Astrocyte (in vitro differentiated cells and primary cell): ENCODE results near the gene CNTF. TPM values are rescaled to one million over a fixed set of nuclear protein-coding genes. Genes with fewer than 3 reads are reported as not detected.

Experiments used
- DNase-seq: peaks from one replicate; pipeline ENCODE4 v3.0.0-alpha.2; 2010; ENCODE audit warnings: low read depth
- FAIRE-seq: peaks from 2 replicates; lab custom pipeline; 2011; peaks lifted over from hg19 to GRCh38; lab: Jason Lieb, UNC
- H2AFZ ChIP-seq: 2 replicates; pipeline ENCODE4 v1.6.0; 2012; ENCODE audit warnings: low read depth, low read length, inconsistent platforms
- H3K27ac ChIP-seq: 2 replicates; pipeline ENCODE4 v1.5.1; 2011; ENCODE audit warnings: low read depth, low read length, inconsistent platforms
- H3K27me3 ChIP-seq: 2 replicates; pipeline ENCODE4 v1.6.0; 2011; ENCODE audit warnings: low read length, inconsistent platforms; ENCODE audit not compliant: insufficient read depth
- H3K36me3 ChIP-seq: 2 replicates; pipeline ENCODE4 v1.5.1; 2011; ENCODE audit warnings: low read length, inconsistent platforms; ENCODE audit not compliant: insufficient read depth
- H3K4me1 ChIP-seq: 2 replicates; pipeline ENCODE4 v1.5.1; 2011; ENCODE audit warnings: low read length, inconsistent platforms; ENCODE audit not compliant: insufficient read depth
- H3K4me2 ChIP-seq: 2 replicates; pipeline ENCODE4 v1.6.0; 2012; ENCODE audit warnings: low read length, inconsistent platforms
- H3K4me3 ChIP-seq: 2 replicates; pipeline ENCODE4 v1.5.1; 2011; ENCODE audit warnings: low read depth, mild to moderate bottlenecking, low read length, inconsistent platforms; ENCODE audit not compliant: insufficient read depth
- H3K79me2 ChIP-seq: 2 replicates; pipeline ENCODE4 v1.6.0; 2012; ENCODE audit warnings: mild to moderate bottlenecking, low read length, inconsistent platforms; ENCODE audit not compliant: insufficient read depth
- H3K9ac ChIP-seq: 2 replicates; pipeline ENCODE4 v1.6.0; 2012; ENCODE audit warnings: mild to moderate bottlenecking, low read length, inconsistent platforms
- H3K9me3 ChIP-seq: 2 replicates; pipeline ENCODE4 v1.5.1; 2012; ENCODE audit warnings: low read depth, mild to moderate bottlenecking, low read length, inconsistent platforms; ENCODE audit not compliant: insufficient read depth
- H4K20me1 ChIP-seq: 2 replicates; pipeline ENCODE4 v1.6.0; 2012; ENCODE audit warnings: low read length, inconsistent platforms; ENCODE audit not compliant: insufficient read depth
- H3K27ac Mint-ChIP-seq: one replicate; pipeline ENCODE4 v1.8.0; 2021; ENCODE audit warnings: mild to moderate bottlenecking, mixed read lengths; ENCODE audit not compliant: unreplicated experiment
- H3K27me3 Mint-ChIP-seq: one replicate; pipeline ENCODE4 v1.8.0; 2021; ENCODE audit warnings: low read depth, mixed read lengths; ENCODE audit not compliant: unreplicated experiment
- H3K36me3 Mint-ChIP-seq: one replicate; pipeline ENCODE4 v1.8.0; 2021; ENCODE audit warnings: low read depth, mixed read lengths; ENCODE audit not compliant: unreplicated experiment
- H3K4me1 Mint-ChIP-seq: one replicate; pipeline ENCODE4 v1.8.0; 2021; ENCODE audit warnings: low read depth, mixed read lengths; ENCODE audit not compliant: unreplicated experiment
- H3K4me3 Mint-ChIP-seq: one replicate; pipeline ENCODE4 v1.8.0; 2021; ENCODE audit warnings: mild to moderate bottlenecking, moderate library complexity, mixed read lengths; ENCODE audit not compliant: unreplicated experiment
- H3K9me3 Mint-ChIP-seq: one replicate; pipeline ENCODE4 v1.8.0; 2021; ENCODE audit warnings: mild to moderate bottlenecking, mixed read lengths; ENCODE audit not compliant: unreplicated experiment
- EZH2 ChIP-seq: IDR thresholded peaks from 2 replicates; pipeline ENCODE4 v1.6.1; 2012; ENCODE audit warnings: mild to moderate bottlenecking, low read length, inconsistent platforms; ENCODE audit not compliant: insufficient read depth
- total RNA-seq: library from RNA; stranded (reverse); gene quantifications from 2 replicates; pipeline ENCODE4 v1.2.1, GENCODE V29; 2021
- TF ChIP-seq, protein P1 (sequence below): IDR thresholded peaks from 2 replicates; pipeline ENCODE4 v1.5.1; 2011; ENCODE audit warnings: low read depth, mild to moderate bottlenecking, inconsistent platforms, low read length, moderate library complexity; ENCODE audit not compliant: insufficient read depth

The CNTF gene
- total RNA-seq, 1 donor from 2014 or later = 1.4 TPM

DNA sequence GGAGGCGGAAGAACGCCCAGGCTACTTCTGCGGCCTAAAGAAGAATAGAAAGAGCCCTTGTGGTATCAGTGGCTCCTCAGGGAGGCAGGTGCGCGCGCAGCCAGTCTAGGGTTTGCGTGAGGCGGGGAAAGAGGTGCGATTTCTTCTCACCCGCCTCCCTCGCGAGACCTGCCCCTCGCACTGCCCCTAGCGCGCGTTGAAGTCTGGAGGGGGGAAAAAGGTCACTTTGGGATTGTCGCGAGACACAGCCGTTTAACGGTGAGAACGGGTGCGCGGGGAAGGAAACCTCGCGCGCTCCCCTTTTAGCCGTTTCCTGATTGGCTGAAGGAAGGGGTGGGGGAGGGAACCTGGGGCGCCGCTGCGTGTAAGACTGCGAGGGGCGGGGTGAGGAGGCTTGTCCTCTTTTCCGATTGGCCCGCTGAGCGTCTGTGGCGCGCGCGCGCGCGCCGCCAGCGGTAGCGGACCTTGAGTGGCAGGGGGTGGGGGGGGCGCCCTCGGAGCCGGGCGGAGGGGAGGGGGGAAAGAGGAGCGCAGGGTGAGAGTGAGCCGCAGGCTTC lies 43.8 kb upstream of the CNTF start, which contains the start of gene ZFP91:
TSS of gene ZFP91 (plus strand) at position 429 of the 557 bp plus-strand sequence. CDS start 219 bp downstream, outside the sequence.
- peak; percentile 92 for DNase-seq
- Mint-ChIP-seq H3K4me3 (peak within 1 kb of the TSS; percentile 98), H3K36me3 (no peaks in the 10 kb centered on the region), H3K27ac (peak within 1 kb of the TSS; percentile 100), H3K9me3 (no peaks in the 10 kb centered on the region), H3K4me1 (peaks cover 40% of the 10 kb centered on the region), H3K27me3 (no peaks in the 10 kb centered on the region)
- Histone ChIP-seq H3K36me3 (peaks cover 4% of the 10 kb centered on the region), H3K4me2 (peak within 1 kb of the TSS; percentile 91), H3K4me1 (peaks cover 34% of the 10 kb centered on the region), H3K9me3 (no peaks in the 10 kb centered on the region), H3K4me3 (peak within 1 kb of the TSS; percentile 88), H4K20me1 (peaks cover 27% of the 10 kb centered on the region), H3K27ac (peak within 1 kb of the TSS; percentile 100), H3K9ac (peak within 1 kb of the TSS; percentile 100), H3K79me2 (peaks cover 49% of the 10 kb centered on the region), H3K27me3 (no peaks in the 10 kb centered on the region), H2AFZ (peak within 1 kb of the TSS; percentile 70)
- no peak for TF ChIP-seq EZH2
- TF ChIP-seq, protein P1, sequence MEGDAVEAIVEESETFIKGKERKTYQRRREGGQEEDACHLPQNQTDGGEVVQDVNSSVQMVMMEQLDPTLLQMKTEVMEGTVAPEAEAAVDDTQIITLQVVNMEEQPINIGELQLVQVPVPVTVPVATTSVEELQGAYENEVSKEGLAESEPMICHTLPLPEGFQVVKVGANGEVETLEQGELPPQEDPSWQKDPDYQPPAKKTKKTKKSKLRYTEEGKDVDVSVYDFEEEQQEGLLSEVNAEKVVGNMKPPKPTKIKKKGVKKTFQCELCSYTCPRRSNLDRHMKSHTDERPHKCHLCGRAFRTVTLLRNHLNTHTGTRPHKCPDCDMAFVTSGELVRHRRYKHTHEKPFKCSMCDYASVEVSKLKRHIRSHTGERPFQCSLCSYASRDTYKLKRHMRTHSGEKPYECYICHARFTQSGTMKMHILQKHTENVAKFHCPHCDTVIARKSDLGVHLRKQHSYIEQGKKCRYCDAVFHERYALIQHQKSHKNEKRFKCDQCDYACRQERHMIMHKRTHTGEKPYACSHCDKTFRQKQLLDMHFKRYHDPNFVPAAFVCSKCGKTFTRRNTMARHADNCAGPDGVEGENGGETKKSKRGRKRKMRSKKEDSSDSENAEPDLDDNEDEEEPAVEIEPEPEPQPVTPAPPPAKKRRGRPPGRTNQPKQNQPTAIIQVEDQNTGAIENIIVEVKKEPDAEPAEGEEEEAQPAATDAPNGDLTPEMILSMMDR = no peak
- FAIRE-seq = no peak

- peaks cover 57% of the 10 kb centered on the region for H3K79me2 ChIP-seq
- FAIRE-seq = no peak
These were observed 43.0 kb upstream of the CNTF start for GRCh38 chr11:58579192-58580129.

More at GRCh38 chr11:58579192-58580129, 43.0 kb upstream of the CNTF start:
- Histone ChIP-seq H3K9me3 (no peaks in the 10 kb centered on the region), H3K27me3 (no peaks in the 10 kb centered on the region), H3K4me3 (peak overlapping the region; percentile 79), H3K36me3 (peaks cover 4% of the 10 kb centered on the region), H4K20me1 (peaks cover 31% of the 10 kb centered on the region), H3K4me1 (peaks cover 30% of the 10 kb centered on the region), H2AFZ (peak overlapping the region; percentile 61), H3K4me2 (peak overlapping the region; percentile 86), H3K9ac (peak overlapping the region; percentile 98), H3K27ac (peak overlapping the region; percentile 98)
- H3K4me3 Mint-ChIP-seq = peak overlapping the region; percentile 98
- peak; percentile 85 for DNase-seq
- TF ChIP-seq EZH2 = no peak
- TF ChIP-seq, protein P1 = peak; percentile 66
- H3K27ac Mint-ChIP-seq = peak overlapping the region; percentile 96
- H3K27me3 Mint-ChIP-seq = no peaks in the 10 kb centered on the region
- peaks cover 38% of the 10 kb centered on the region for H3K4me1 Mint-ChIP-seq
- no peaks in the 10 kb centered on the region for H3K36me3 Mint-ChIP-seq
- no peaks in the 10 kb centered on the region for H3K9me3 Mint-ChIP-seq
